HG03460 (cell line): ENCODE measurements around the gene ATL2.

Experiments used
- ATAC-seq: cut with Tn5 transposase; IDR thresholded peaks from one replicate; pipeline ENCODE4 v1.9.1; 2021; ENCODE audit not compliant: unreplicated experiment

Gene ATL2

GRCh38 chr2:38255211-38255610 lies 121.9 kb downstream of the ATL2 start:
- no peak for ATAC-seq

DNA sequence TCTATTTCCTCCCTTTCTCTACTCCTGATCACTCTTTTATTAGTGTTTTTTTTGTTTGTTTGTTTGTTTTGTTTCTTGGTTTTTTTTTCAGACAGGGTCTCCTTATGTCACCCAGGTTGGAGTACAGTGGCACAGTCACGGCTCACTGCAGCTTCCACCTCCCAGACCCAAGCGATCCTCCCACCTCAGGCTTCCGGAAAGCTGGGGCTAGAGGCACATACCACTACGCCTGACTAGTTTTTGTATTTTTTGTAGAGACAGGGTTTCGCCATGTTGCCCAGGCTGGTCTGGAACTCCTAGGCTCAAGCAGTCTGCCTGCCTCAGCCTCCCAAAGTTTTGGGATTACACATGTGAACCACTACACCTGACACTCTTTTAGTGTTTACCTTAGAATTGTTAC lies 122.3 kb downstream of the ATL2 start:
- no peak for ATAC-seq

- ATAC-seq: no peak
Observed at GRCh38 chr2:38251940-38252339, 125.1 kb downstream of the ATL2 start.

DNA sequence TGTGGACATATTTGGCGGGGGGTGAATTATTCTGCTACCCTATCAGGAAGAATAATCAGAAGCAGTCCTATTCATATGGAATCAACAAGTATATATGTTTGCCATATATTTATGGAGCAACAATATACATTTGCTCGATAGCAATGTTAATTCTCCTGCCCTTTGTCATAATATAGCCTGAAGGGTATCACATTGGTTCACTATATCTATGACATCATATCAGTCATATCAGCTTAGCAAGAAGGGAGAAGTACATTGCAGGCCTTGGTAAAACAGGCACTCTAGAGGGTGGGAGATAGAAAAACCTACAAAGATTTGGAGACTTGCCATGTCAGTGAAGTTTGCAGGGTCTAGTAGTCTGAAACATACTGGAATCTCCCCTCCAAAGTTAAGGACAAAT lies 128.4 kb downstream of the ATL2 start:
- ATAC-seq: no peak

DNA sequence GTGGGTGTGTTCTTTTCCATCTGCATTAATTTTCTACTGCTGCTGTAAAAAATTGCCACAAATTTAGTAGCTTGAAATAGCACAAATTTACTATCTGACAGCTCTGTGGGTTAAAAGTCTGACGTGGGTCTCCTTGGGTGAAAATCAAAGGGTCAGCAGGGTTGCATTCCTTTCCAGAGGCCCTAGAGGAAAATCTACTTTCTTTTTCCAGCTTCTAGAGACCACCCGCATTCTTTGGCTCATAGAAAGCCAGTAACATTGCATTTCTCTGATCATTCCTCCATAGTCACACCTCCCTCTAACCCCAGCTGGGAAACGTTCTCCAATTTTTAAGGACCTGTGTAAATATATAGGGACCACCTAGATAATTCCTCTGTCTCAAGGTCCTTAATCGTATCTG lies 128.8 kb downstream of the ATL2 start:
- no peak for ATAC-seq

DNA sequence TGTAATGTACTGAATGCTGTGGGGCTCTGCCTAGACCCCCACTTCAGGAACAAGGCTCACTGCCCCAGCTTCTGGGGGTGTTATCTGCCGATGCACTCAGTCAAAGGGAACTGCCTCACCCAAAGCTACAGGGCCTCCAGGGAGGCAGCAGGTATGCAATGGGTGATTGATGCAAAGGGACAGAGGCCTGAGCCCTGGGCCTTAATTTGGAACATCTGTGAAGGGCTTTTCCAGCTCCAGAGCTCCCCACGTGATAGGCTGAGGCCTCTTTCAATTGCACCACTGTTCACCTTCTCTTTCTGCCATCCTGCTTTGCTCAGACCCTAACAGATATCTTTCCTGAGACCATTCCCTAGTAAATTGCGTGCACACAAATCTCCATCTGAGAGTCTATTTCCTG lies 131.0 kb downstream of the ATL2 start:
- ATAC-seq: no peak

GRCh38 chr2:38245114-38245641 lies 131.9 kb downstream of the ATL2 start:
- no peak for ATAC-seq

GRCh38 chr2:38244301-38244700 lies 132.8 kb downstream of the ATL2 start:
- ATAC-seq: no peak
